ENCODE results near the gene ZNF518B. TPM values are rescaled to one million over a fixed set of nuclear protein-coding genes. Genes with fewer than 3 reads are reported as not detected.
A peak's percentile ranks its signal among the peaks of the same experiment; 100 is the strongest.

Gene ZNF518B, protein sequence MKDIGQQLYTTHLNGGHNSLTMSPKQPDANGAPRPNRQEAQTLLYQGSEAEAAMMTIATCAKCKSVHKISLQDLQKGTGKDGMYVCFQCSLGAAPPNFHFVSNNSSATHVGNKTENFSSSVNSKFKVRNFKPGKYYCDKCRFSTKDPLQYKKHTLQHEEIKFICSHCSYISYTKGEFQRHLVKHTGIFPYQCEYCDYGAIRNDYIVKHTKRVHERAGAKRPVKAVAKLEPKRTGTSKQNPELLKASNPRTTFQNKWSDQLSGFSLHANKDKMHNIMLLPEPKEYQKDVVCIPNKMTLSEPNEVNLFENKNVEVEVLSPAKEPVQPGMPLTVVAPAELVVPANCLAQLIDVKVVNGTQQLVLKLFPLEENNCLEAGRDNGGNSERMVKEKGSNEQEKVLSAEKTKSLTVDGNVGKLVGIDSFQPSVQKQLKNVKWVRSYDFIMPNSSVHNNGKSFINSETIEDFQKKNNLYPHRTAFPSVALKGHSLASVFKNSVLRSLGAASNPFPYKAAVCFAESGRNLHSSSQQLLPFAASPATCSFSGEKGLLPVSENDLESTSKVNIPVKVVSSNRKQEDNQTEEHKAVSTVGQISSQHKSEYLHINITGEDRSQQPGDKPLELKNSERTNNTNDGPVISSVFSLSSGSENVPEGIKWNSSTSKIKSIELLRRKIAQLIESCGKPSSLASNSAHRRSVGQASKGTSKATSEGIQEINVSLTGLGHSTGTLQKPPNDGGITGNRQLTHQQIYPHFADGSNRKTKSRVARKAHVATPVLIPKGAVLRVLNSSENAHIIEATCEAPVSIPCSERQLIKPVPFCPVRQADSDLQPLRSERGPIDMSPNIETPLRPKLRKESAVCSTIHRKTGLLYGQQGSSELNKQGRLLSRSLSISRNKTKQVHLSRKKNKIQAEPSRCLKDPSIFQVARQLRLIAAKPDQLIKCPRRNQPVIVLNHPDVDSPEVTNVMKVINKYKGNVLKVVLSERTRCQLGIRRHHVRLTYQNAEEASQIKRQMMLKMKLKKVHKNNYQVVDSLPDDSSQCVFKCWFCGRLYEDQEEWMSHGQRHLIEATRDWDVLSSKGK
- total RNA-seq (2021; ENCODE audit: unreplicated experiment), result 38.7 TPM
- polyA plus RNA-seq (2012), result 10.0 and 11.6 TPM in 2 replicates
- percentile 90 among the genes with signal in this experiment for Bru-seq, nascent RNA
- BruChase-seq, experiment 1, labeled RNA remaining after a 6-hour chase, result percentile 95 among the genes with signal in this experiment
- percentile 98 among the genes with signal in this experiment for BruChase-seq, experiment 2, labeled RNA remaining after a 2-hour chase
- long read RNA-seq, full-length matches to known transcripts, result 14 of 36 reads
- long read RNA-seq, partial matches to known transcripts, result 3 of 36 reads
- long read RNA-seq, other reads (novel, unspliced or antisense), result 19 of 36 reads

DNA sequence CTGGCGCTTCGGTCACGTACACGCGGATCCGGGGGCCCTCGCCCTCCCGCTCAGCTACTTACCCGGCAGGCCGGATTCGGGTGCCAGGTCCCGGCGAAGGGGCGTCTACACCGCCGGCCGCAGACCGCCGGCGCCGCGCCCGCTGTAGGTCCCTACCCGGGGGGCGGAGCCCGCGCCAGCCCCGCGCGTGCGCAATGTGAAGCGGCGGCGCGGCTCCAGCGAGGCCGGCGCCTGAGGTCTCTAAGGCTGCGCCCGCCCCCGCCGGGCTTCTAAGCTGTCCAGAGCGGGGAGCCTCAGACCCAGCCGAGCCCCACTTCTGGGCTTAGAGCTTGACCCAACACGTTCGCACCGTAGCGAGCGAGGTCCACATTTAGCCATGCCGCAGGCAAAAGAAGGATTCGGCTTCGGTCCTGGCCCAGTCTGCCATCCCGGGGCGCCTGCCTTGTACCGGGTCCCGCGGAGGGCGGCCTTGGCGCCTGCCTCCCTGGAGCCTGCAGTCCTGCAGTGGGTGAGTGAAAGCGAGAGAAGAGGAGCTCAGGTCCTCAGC, at the start of gene ZNF518B:
Gene ZNF518B, minus strand, starts transcription at position 172 of the 547 bp plus-strand sequence. CDS start 11,098 bp downstream, outside the sequence.
- TF ChIP-seq, protein P1, sequence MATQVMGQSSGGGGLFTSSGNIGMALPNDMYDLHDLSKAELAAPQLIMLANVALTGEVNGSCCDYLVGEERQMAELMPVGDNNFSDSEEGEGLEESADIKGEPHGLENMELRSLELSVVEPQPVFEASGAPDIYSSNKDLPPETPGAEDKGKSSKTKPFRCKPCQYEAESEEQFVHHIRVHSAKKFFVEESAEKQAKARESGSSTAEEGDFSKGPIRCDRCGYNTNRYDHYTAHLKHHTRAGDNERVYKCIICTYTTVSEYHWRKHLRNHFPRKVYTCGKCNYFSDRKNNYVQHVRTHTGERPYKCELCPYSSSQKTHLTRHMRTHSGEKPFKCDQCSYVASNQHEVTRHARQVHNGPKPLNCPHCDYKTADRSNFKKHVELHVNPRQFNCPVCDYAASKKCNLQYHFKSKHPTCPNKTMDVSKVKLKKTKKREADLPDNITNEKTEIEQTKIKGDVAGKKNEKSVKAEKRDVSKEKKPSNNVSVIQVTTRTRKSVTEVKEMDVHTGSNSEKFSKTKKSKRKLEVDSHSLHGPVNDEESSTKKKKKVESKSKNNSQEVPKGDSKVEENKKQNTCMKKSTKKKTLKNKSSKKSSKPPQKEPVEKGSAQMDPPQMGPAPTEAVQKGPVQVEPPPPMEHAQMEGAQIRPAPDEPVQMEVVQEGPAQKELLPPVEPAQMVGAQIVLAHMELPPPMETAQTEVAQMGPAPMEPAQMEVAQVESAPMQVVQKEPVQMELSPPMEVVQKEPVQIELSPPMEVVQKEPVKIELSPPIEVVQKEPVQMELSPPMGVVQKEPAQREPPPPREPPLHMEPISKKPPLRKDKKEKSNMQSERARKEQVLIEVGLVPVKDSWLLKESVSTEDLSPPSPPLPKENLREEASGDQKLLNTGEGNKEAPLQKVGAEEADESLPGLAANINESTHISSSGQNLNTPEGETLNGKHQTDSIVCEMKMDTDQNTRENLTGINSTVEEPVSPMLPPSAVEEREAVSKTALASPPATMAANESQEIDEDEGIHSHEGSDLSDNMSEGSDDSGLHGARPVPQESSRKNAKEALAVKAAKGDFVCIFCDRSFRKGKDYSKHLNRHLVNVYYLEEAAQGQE (IDR thresholded peaks at IDR 0.05; ENCODE audit: low read depth), result no peak
- peak; percentile 41 for TF ChIP-seq POLR2A (IDR thresholded peaks at IDR 0.05; ENCODE audit: borderline replicate concordance, extremely low read depth, insufficient read depth, insufficient read length)
- no peak for TF ChIP-seq RAD21 (IDR thresholded peaks at IDR 0.05; ENCODE audit: low read depth)
- peak; percentile 61 for TF ChIP-seq ZFX (IDR thresholded peaks at IDR 0.05)
- no peak for TF ChIP-seq EZH2phosphoT487 (IDR thresholded peaks at IDR 0.05; ENCODE audit: borderline replicate concordance)
- no peak for TF ChIP-seq EZH2 (IDR thresholded peaks at IDR 0.05)
- TF ChIP-seq, protein P2, sequence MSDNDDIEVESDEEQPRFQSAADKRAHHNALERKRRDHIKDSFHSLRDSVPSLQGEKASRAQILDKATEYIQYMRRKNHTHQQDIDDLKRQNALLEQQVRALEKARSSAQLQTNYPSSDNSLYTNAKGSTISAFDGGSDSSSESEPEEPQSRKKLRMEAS (IDR thresholded peaks at IDR 0.05), result 0 out of 2 replicates have a peak, but pooled peaks have one; percentile 27
- peak; percentile 65 for TF ChIP-seq POLR2AphosphoS5 (IDR thresholded peaks at IDR 0.05; ENCODE audit: low read depth, low read length)
- TF ChIP-seq EGR1 (IDR thresholded peaks at IDR 0.05; ENCODE audit: low read depth), result peak; percentile 57; the same call in 1 of the 2 replicates
- TF ChIP-seq, protein P3, sequence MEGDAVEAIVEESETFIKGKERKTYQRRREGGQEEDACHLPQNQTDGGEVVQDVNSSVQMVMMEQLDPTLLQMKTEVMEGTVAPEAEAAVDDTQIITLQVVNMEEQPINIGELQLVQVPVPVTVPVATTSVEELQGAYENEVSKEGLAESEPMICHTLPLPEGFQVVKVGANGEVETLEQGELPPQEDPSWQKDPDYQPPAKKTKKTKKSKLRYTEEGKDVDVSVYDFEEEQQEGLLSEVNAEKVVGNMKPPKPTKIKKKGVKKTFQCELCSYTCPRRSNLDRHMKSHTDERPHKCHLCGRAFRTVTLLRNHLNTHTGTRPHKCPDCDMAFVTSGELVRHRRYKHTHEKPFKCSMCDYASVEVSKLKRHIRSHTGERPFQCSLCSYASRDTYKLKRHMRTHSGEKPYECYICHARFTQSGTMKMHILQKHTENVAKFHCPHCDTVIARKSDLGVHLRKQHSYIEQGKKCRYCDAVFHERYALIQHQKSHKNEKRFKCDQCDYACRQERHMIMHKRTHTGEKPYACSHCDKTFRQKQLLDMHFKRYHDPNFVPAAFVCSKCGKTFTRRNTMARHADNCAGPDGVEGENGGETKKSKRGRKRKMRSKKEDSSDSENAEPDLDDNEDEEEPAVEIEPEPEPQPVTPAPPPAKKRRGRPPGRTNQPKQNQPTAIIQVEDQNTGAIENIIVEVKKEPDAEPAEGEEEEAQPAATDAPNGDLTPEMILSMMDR (IDR thresholded peaks at IDR 0.05 in 2 of 3, conservative IDR thresholded peaks at IDR 0.05 in 1 of 3; ENCODE audit: borderline replicate concordance in 1 of 3, insufficient read depth in 1 of 3, low read depth in 2 of 3, low read length in 2 of 3), result no peak
- ChIA-PET RAD21 (ENCODE audit: low non-redundant PET in 1 of 2, low total read pairs in 2 of 2, uncharacterized antibody in 2 of 2, unreplicated experiment in 2 of 2) (no interaction called here), POLR2A (interaction anchor here (2.0 kb wide), 1 partner anchor 341 kb away, joined by 5 read pairs; the partner anchor contains the start of gene WDR1), CTCF (no interaction called here)
- Histone ChIP-seq H3K4me2 (ENCODE audit: low read length) (peak within 1 kb of the TSS; percentile 97), H3K9me3 (ENCODE audit: control insufficient read depth in 1 of 2, insufficient read depth in 1 of 2, low read depth in 1 of 2, low read length in 2 of 2) (no peaks in the 10 kb centered on the region), H3K27ac (ENCODE audit: low read depth, low read length) (peak within 1 kb of the TSS; percentile 77; the same call in 1 of the 2 replicates), H3K36me3 (ENCODE audit: control insufficient read depth in 1 of 2, insufficient read depth in 2 of 2, low read length in 2 of 2) (peaks cover 17 to 24% of the 10 kb centered on the region in 2 experiments; a peak in 3 of 4 replicates), H3K27me3 (ENCODE audit: insufficient read depth, low read length) (no peaks in the 10 kb centered on the region), H3K4me1 (ENCODE audit: control insufficient read depth in 1 of 2, insufficient read depth in 2 of 2, low read length in 2 of 2) (peaks cover 5 to 25% of the 10 kb centered on the region in 2 experiments; a peak in 3 of 4 replicates), H2AFZ (ENCODE audit: low read depth, low read length, poor library complexity, severe bottlenecking) (peak within 1 kb of the TSS; percentile 82), H3K9ac (ENCODE audit: low read length) (peak within 1 kb of the TSS; percentile 59), H4K20me1 (ENCODE audit: insufficient read depth) (peaks cover 3% of the 10 kb centered on the region; the same call in 1 of the 2 replicates), H3K9me2 (ENCODE audit: insufficient read depth) (no peaks in the 10 kb centered on the region), H3K79me2 (ENCODE audit: insufficient read depth, low read length) (peaks cover 41% of the 10 kb centered on the region), H3K4me3 (replicated peaks in 1 of 2; ENCODE audit: low read depth in 1 of 2, low read length in 2 of 2) (peak within 1 kb of the TSS; percentile 62 to 75)
- BruUV-seq (replicated peaks), result no TSS peak
- ATAC-seq, result peak; percentile 92
- intact Hi-C loops (cut with micrococcal nuclease), result no loop called here
- peak; percentile 29 for DNase-seq (ENCODE audit: low read depth, low spot score)
